HG02623 (cell line): Measurements from ENCODE around the gene LYRM7.
"Not testable (repeated sequence)": the region's sequence is repeated elsewhere in the genome, so short reads cannot be mapped to it uniquely, and the experiment has no call there.

Source experiments
- ATAC-seq: cut with Tn5 transposase; IDR thresholded peaks from one replicate; pipeline ENCODE4 v1.9.1; 2021; ENCODE audit warnings: moderate library complexity; ENCODE audit not compliant: unreplicated experiment

LYRM7 gene

DNA sequence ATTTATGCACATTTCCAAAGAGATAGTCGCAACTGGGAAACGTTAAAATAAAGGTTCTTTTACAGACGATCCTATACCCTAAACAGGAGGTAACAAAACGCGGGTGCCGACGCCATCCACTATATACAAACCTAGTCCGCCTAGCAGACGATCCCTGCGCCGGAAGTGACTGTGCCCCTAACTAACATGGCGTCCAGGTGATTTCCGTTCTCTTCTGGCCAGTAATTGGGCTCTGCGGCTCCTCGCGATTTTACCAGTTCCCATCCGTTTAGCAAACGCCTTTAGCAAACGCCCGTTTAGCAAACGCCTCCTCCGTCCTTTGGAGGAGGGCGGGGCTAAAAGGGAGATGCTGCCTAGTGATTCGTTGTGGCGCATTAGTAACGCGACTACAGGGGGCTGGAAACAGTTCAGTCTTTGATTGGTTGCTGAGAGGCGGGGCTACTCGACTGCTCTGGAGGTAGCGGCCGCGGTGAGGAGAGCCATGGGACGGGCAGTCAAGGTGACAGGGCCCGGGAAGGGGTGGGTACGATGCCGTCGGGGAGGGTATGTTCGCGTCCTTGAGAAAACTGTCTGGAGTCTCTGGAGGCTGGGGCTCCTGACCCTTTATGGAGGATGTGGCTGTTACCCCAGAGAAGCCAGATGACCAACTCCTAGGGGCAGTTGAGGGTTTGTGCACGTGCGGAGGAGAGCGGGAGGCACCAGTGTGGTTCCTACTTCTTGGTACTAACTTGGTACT is at the start of gene LYRM7:
LYRM7 (plus strand) TSS at position 405 of the 736 bp plus-strand sequence; CDS start at position 482, 77 bp downstream.
- peak; percentile 97 for ATAC-seq

DNA sequence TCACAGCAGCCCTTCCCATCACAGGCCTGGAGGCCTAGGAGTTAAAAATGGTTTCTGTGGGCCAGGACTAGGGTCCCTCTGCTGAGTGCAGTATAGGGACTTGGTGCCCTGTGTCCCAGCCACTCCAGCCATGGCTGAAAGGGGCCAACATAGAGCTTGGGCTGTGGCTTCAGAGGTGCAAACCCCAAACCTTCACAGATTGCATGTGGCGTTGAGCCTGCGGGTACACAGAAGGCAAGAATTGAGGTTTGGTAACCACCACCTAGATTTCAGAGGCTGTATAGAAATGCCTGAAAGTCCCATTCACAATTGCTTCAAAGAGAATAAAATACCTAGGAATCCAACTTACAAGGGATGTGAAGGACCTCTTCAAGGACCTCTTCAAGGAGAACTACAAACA is 43.5 kb upstream of the LYRM7 start:
- not testable (repeated sequence) for ATAC-seq

DNA sequence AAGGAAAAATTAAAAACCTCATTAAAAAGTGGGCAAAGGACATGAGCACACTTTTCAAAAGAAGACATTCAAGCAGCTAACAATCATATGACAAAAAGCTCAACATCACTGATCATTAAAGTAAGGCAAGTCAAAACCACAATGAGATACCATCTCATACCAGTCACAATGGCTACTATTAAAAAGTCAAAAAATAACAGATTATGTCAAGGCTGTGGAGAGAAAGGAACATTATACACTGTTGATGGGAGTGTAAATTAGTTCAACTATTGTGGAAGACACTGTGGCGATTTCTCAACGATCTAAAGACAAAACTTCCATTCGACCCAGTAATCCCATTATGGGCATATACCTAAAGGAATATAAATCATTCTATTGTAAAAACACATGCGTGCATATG is 41.4 kb upstream of the LYRM7 start:
- no peak for ATAC-seq

DNA sequence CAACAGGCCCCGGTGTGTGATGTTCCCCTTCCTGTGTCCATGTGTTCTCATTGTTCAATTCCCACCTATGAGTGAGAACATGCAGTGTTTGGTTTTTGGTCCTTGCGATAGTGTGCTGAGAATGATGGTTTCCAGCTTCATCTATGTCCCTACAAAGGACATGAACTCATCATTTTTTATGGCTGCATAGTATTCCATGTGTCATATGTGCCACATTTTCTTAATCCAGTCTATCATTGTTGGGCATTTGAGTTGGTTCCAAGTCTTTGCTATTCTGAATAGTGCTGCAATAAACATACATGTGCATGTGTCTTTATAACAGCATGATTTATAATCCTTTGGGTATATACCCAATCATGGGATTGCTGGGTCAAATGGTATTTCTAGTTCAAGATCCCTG is 37.7 kb upstream of the LYRM7 start:
- not testable (repeated sequence) for ATAC-seq

DNA sequence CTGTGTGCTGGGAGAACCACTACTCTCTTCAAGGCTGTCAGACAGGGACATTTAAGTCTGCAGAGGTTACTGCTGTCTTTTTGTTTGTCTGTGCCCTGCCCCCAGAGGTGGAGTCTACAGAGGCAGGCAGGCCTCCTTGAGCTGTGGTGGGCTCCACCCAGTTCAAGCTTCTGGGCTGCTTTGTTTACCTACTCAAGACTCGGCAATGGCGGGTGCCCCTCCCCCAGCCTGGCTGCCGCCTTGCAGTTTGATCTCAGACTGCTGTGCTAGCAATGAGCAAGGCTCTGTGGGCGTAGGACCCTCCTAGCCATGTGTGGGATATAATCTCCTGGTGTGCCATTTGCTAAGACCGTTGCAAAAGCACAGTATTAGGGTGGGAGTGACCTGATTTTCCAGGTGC is 32.3 kb upstream of the LYRM7 start:
- ATAC-seq = not testable (repeated sequence)

DNA sequence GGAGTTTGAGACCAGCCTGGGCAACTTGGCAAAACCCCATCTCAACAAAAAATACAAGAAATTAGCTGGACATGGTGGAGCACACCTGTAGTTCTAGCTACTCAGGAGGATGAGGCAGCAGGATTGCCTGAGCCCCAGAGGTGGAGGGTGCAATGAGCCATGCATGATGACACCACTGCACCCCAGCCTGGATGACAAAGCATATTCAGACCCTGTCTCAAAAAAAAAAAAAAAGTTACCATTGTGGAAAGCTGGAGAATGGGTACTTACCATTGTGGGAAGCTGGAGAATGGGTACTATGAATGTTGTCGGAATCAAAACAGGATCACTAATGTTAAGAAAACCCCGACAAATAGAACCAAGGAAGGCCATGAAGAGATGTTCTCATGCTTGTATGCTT is 31.4 kb upstream of the LYRM7 start:
- ATAC-seq = no peak

- ATAC-seq = no peak
Measured at GRCh38 chr5:131142970-131143617, 27.6 kb upstream of the LYRM7 start.

DNA sequence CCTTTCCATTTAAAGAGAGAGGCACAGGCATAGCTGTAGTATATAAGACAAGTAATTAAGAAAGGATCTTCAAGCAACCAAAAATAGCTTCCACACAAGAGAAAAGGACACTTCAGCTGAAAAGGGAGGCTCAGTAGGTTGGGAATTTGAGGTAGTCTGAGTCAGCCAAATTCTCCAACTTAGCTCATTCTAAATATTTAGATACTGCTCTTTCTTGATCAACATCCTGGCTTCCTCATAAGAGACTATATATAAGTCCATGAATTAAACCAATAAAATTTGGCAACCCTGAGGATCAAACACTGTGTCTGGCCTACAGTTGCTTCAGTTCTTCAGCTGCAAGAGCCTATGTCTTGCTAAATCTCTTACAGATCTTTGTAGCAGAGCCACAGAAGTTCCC is 23.5 kb upstream of the LYRM7 start:
- ATAC-seq = no peak

GRCh38 chr5:131148835-131149234 is 21.9 kb upstream of the LYRM7 start:
- ATAC-seq = no peak

GRCh38 chr5:131150408-131150807 is 20.3 kb upstream of the LYRM7 start:
- ATAC-seq = no peak

- no peak for ATAC-seq
Measured at GRCh38 chr5:131151216-131151615, 19.5 kb upstream of the LYRM7 start.

GRCh38 chr5:131156385-131156784 is 14.4 kb upstream of the LYRM7 start:
- no peak for ATAC-seq

GRCh38 chr5:131156957-131157356 is 13.8 kb upstream of the LYRM7 start:
- ATAC-seq = no peak

DNA sequence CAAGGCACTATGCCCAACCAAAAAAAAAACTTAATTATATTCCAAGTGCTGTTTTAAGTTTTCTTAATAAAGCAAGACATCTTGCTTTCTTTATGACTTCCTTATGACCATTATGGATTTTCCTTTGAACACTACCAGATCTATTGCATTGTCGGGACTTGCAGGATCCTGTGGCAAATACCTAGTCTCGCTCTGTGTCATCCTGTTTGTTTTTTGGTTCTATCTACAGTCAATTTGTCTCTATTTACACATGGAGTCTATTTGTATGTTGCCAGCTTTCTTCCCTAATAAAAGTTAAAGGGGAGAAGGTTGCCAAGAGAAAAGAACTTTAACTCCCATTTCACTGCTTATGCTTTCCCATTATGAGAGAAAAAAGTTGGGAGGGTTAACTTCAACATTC is 10.6 kb upstream of the LYRM7 start:
- no peak for ATAC-seq

DNA sequence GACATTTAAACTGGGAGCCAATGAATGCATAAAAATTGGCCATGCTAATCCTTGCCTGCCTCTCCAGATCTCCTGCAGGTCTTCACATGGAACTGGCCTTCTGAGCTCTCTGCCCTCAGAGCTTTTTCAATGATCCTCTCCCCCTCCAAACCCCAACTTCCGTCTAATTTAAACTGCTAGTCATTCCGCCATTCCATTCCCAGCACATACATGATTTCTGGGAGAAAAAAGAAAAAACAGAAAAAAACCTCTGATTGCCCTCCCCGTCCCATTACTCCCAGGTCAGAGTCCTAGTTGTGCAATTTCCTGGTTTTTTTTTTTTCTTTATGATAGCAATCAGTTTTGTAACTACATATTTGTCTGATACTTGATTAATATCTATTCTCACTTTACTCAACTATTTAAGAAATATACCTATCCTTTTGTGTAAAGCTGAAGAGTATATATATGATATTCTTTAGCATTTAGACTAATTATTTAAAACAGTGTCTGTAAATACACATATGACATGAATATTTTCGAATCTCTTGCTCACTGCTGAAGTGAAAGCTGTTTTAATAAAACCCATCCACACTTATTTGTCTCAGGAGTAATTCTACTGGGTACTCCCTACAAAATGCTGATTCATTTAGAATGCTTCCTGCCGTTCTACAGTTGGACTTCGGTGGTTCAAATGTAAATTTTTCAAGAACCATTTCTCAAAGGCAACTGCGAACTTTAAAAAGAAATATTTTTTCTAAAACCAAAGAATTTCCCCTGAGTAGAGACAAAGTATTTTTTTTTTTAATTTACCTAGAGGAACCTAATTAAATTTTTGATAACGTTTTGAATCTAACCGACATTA is 7.2 kb upstream of the LYRM7 start:
- no peak for ATAC-seq

GRCh38 chr5:131164191-131165118 is 6.3 kb upstream of the LYRM7 start:
- ATAC-seq = peak; percentile 58

- peak; percentile 74 for ATAC-seq
Measured at GRCh38 chr5:131165119-131165727, 5.5 kb upstream of the LYRM7 start, which contains the start of gene HINT1. Gene HINT1 (minus strand): TSS chr5:131165256. CDS start chr5:131165205, 51 bp downstream.

DNA sequence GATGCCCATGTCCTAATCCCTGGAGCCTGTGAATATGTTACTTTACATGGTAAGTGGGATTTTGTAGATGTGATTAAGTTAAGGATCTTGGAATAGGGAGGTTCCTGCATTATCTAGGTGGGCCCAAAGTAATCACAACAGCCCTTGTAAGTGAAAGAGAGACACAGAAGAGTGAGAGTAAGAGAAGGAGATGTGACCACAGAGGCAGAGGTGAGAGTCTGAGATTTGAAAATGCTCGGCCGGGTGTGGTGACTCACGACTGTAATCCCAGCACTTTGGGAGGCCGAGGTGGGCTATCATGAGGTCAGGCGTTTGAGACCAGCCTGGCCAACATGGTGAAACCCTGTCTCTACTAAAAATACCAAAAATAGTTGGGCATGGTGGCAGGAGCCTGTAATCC is 3.1 kb upstream of the LYRM7 start:
- ATAC-seq = no peak

DNA sequence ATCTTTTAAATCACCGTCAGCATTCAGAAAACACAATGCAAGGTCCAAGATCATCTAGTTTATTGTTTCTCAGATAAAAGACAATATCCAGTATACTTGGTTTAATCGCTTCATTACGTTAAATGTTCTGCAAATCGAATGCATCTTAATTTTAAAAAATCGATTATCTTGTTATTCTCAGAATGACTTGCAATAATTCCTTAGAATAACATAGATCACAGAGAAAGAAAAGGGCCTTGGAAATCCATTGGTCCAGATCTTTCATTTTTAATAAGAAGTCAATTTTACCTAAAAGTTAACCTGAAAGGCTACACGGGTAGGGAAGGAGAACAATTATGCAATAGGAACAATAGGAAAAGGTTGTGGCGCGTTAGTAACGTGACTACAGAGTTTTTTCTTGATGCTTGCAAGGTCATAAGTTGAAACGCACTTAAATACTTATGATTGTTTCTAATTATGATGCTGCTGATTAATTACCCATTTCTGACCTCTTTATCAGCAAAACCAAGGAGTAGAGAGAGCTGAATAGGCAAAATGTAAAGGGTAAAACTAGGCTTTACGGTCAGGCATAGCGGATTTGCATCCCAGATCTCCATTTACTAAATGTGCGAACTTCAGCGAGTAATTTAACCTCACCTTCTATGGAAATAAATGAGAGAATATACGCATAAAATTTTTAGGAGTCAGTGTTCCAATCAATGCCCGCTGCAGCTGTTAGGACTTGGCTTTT is 769 bp upstream of the LYRM7 start:
- ATAC-seq = no peak
